PC-9 (cell line): ENCODE results near the gene TRAPPC3. TPM values are rescaled to one million over a fixed set of nuclear protein-coding genes. Genes with fewer than 3 reads are reported as not detected.
A peak's percentile ranks its signal among the peaks of the same experiment; 100 is the strongest.

Experiments
- BruUV-seq: library from RNA; stranded (reverse); fragments of 400-500 nt; replicated peaks from 2 replicates; lab custom pipeline; 2021; lab: Mats Ljungman, UMichigan
- CTCF ChIA-PET: fragments of 300-600 bp; sonication (Branson Sonifier 250); formaldehyde crosslinking; loops from one replicate; lab custom pipeline; 2022; ENCODE audit warnings: antibody characterized with exemption; lab: Charles Lee
- POLR2A ChIA-PET: fragments of 300-600 bp; sonication (Branson Sonifier 250); formaldehyde crosslinking; loops from one replicate; lab custom pipeline; 2022; ENCODE audit warnings: antibody characterized with exemption; ENCODE audit not compliant: unreplicated experiment; lab: Charles Lee
- DNase-seq, 2 experiments: peaks; one replicate each; pipeline versions ENCODE4 v3.0.0 to v3.0.0-alpha.2; 2015 to 2022; ENCODE audit warnings: mixed read lengths in 1 of 2
- H2AFZ ChIP-seq: fragments of 200-600 bp; sonication (generic); 2 replicates; pipeline ENCODE4 v1.8.1; 2017; ENCODE audit warnings: antibody characterized with exemption
- H3F3A ChIP-seq: fragments of 200-600 bp; sonication (generic); 2 replicates; pipeline ENCODE4 v1.8.1; 2017; ENCODE audit warnings: antibody characterized with exemption, mild to moderate bottlenecking, low read depth; ENCODE audit not compliant: insufficient read depth
- H3K27ac ChIP-seq: fragments of 200-600 bp; sonication (generic); 2 replicates; pipeline ENCODE4 v1.6.1; 2016; ENCODE audit warnings: mixed run types
- H3K27me3 ChIP-seq: fragments of 200-600 bp; sonication (generic); 2 replicates; pipeline ENCODE4 v1.6.1; 2016; ENCODE audit warnings: low read depth, mixed run types; ENCODE audit not compliant: insufficient read depth
- H3K36me3 ChIP-seq: fragments of 200-600 bp; sonication (generic); 2 replicates; pipeline ENCODE4 v1.6.1; 2016; ENCODE audit warnings: low read depth, mixed run types
- H3K4me1 ChIP-seq: fragments of 200-600 bp; sonication (generic); replicated peaks from 2 replicates; pipeline ENCODE4 v1.6.1; 2016; ENCODE audit warnings: mixed run types; ENCODE audit not compliant: insufficient read depth
- H3K4me2 ChIP-seq: fragments of 200-600 bp; sonication (generic); 2 replicates; pipeline ENCODE4 v1.6.1; 2017; ENCODE audit warnings: mixed run types
- H3K4me3 ChIP-seq: fragments of 200-600 bp; sonication (generic); 2 replicates; pipeline ENCODE4 v1.6.1; 2016; ENCODE audit warnings: mixed run types
- H3K79me2 ChIP-seq: fragments of 200-600 bp; sonication (generic); 2 replicates; pipeline ENCODE4 v1.6.1; 2017; ENCODE audit warnings: low read depth, mixed run types
- H3K9me2 ChIP-seq: fragments of 200-600 bp; sonication (generic); 2 replicates; pipeline ENCODE4 v1.8.1; 2017; ENCODE audit warnings: mild to moderate bottlenecking; ENCODE audit not compliant: insufficient read depth
- H3K9me3 ChIP-seq: fragments of 200-600 bp; sonication (generic); 2 replicates; pipeline ENCODE4 v1.8.1; 2016; ENCODE audit warnings: low read depth; ENCODE audit not compliant: insufficient read depth
- H4K20me1 ChIP-seq: fragments of 200-600 bp; sonication (generic); 2 replicates; pipeline ENCODE4 v1.8.1; 2017; ENCODE audit not compliant: insufficient read depth
- CTCF ChIP-seq: fragments of 200-600 bp; sonication (generic); conservative IDR thresholded peaks from 2 replicates; pipeline ENCODE4 v1.6.1; 2017; ENCODE audit warnings: mixed run types, antibody characterized with exemption, mild to moderate bottlenecking, moderate library complexity
- EZH2 ChIP-seq: fragments of 200-600 bp; sonication (generic); IDR thresholded peaks from 2 replicates; pipeline ENCODE4 v1.8.0; 2017; ENCODE audit warnings: antibody characterized with exemption, low read depth
- intact Hi-C: fragments of 100-400 bp; cut with micrococcal nuclease; formaldehyde crosslinking; loops from one replicate; pipeline ENCODE4 v1.10.0; 2022; ENCODE audit not compliant: unreplicated experiment
- total RNA-seq: library from RNA; stranded (reverse); gene quantifications from 2 replicates; pipeline ENCODE4 v1.2.3, GENCODE V29; 2021

Gene TRAPPC3
- total RNA-seq, 1 experiment from 2014 or later: 116 TPM

GRCh38 chr1:36172983-36173382 is 23.7 kb upstream of the TRAPPC3 start:
- Histone ChIP-seq H3K9me3 (no peaks in the 10 kb centered on the region), H3K4me3 (no peak overlapping the region), H3K79me2 (peaks cover 14% of the 10 kb centered on the region), H4K20me1 (peaks cover 9% of the 10 kb centered on the region; the same call in 1 of the 2 replicates), H2AFZ (no peak overlapping the region), H3K27me3 (no peaks in the 10 kb centered on the region), H3K36me3 (peaks cover 26% of the 10 kb centered on the region), H3K4me1 (peaks cover 11% of the 10 kb centered on the region), H3K4me2 (no peak overlapping the region), H3F3A (peaks cover 10% of the 10 kb centered on the region; the same call in 1 of the 2 replicates), H3K27ac (peak overlapping the region; percentile 42), H3K9me2 (no peaks in the 10 kb centered on the region)
- TF ChIP-seq EZH2 (no peak), CTCF (no peak)
- ChIA-PET POLR2A (interaction anchor here (0.6 kb wide), 1 partner anchor 13 kb away, joined by 3 read pairs; no protein-coding TSS in a partner anchor), CTCF (interaction anchor here (0.6 kb wide), 1 partner anchor 15 kb away, joined by 3 read pairs; no protein-coding TSS in a partner anchor)
- intact Hi-C loops: no loop called here
- peak; percentile 18 to 71 for DNase-seq
- BruUV-seq: no TSS peak

- ChIA-PET CTCF (no interaction called here), POLR2A (interaction anchor here (0.6 kb wide), 1 partner anchor 14 kb away, joined by 3 read pairs; no protein-coding TSS in a partner anchor)
- Histone ChIP-seq H2AFZ (no peak overlapping the region), H3K79me2 (peaks cover 21% of the 10 kb centered on the region), H3K27me3 (no peaks in the 10 kb centered on the region), H3K9me3 (no peaks in the 10 kb centered on the region), H3K36me3 (peaks cover 24% of the 10 kb centered on the region), H4K20me1 (peaks cover 9% of the 10 kb centered on the region; the same call in 1 of the 2 replicates), H3K4me1 (peaks cover 11% of the 10 kb centered on the region), H3K4me2 (no peak overlapping the region), H3F3A (peaks cover 10% of the 10 kb centered on the region; the same call in 1 of the 2 replicates), H3K4me3 (no peak overlapping the region), H3K9me2 (no peaks in the 10 kb centered on the region), H3K27ac (peak overlapping the region; percentile 42)
- TF ChIP-seq CTCF (no peak), EZH2 (no peak)
- intact Hi-C loops: no loop called here
- no TSS peak for BruUV-seq
- no peak for DNase-seq
Observed at GRCh38 chr1:36172017-36172747, 22.9 kb upstream of the TRAPPC3 start.

GRCh38 chr1:36170643-36171412 is 21.5 kb upstream of the TRAPPC3 start:
- no peak for TF ChIP-seq CTCF
- no peak for TF ChIP-seq EZH2
- Histone ChIP-seq H3K79me2 (peaks cover 32% of the 10 kb centered on the region), H3K4me2 (no peak overlapping the region), H3K36me3 (peaks cover 23% of the 10 kb centered on the region), H3K9me2 (no peaks in the 10 kb centered on the region), H3K27ac (no peak overlapping the region), H3F3A (peaks cover 10% of the 10 kb centered on the region; the same call in 1 of the 2 replicates), H3K27me3 (no peaks in the 10 kb centered on the region), H4K20me1 (peaks cover 9% of the 10 kb centered on the region; the same call in 1 of the 2 replicates), H2AFZ (no peak overlapping the region), H3K4me1 (peaks cover 11% of the 10 kb centered on the region), H3K9me3 (no peaks in the 10 kb centered on the region), H3K4me3 (no peak overlapping the region)
- BruUV-seq: no TSS peak
- CTCF ChIA-PET: interaction anchor here (0.6 to 1.0 kb wide), 4 partner anchors 17 to 43 kb away, joined by 4 to 11 read pairs (median 6); no protein-coding TSS in a partner anchor
- DNase-seq: no peak
- POLR2A ChIA-PET: no interaction called here
- intact Hi-C loops: no loop called here
